CD4-positive, alpha-beta T cell treated with Interferon gamma for 1 hour (primary cell): Measurements from ENCODE around the gene ADAP2.
A peak's percentile ranks its signal among the peaks of the same experiment; 100 is the strongest.
"Not testable (repeated sequence)": the region's sequence is repeated elsewhere in the genome, so short reads cannot be mapped to it uniquely, and the experiment has no call there.

Experiments
- DNase-seq: peaks from one replicate; pipeline ENCODE4 v3.0.0-alpha.2; 2020

The ADAP2 gene

DNA sequence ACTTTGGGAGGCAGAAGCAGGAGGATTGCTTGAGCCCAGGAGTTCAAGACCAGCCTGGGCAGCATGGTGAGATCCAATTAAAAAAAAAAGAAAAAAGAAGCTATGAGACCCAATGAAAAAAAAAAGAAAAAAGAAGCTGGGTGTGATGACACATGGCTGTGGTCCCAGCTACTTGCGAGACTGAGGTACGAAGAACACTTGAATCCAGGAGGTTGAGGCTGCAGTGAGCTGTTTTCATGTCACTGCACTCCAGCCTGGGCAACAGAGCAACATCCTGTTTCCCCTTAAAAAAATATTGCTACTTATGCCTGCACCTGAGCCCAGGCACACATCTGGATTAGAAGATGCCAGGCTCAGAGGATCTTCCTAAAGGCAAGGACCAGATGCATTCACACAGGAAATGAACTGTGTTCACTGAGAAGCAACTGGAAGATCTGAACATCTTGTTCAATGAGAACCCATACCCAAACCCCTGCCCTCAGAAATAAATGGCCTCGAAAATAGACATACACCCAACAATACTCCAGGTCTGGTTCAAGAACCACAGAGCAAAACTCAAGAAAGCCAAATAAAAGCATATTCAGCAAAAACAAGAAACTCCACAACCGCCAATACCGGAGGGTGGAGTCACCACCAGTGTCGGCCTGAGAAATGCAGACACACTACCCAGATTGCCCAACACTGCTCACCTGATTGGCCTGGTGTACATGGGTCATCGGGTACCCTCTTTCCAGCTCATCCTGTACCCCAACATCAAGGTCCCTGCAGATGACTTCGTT lies 53.5 kb downstream of the ADAP2 start:
- DNase-seq = no peak

DNA sequence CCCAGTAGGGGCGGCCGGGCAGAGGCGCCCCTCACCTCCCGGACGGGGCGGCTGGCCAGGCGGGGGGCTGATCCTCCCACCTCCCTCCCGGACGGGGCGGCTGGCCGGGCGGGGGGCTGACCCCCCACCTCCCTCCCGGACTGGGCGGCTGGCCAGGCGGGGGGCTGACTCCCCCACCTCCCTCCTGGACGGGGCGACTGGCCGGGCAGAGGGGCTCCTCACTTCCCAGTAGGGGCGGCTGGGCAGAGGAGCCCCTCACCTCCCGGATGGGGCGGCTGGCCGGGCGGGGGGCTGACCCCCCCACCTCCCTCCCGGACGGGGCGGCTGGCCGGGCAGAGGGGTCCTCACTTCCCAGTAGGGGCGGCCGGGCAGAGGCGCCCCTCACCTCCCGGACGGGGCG lies 58.2 kb downstream of the ADAP2 start:
- DNase-seq = not testable (repeated sequence)

DNA sequence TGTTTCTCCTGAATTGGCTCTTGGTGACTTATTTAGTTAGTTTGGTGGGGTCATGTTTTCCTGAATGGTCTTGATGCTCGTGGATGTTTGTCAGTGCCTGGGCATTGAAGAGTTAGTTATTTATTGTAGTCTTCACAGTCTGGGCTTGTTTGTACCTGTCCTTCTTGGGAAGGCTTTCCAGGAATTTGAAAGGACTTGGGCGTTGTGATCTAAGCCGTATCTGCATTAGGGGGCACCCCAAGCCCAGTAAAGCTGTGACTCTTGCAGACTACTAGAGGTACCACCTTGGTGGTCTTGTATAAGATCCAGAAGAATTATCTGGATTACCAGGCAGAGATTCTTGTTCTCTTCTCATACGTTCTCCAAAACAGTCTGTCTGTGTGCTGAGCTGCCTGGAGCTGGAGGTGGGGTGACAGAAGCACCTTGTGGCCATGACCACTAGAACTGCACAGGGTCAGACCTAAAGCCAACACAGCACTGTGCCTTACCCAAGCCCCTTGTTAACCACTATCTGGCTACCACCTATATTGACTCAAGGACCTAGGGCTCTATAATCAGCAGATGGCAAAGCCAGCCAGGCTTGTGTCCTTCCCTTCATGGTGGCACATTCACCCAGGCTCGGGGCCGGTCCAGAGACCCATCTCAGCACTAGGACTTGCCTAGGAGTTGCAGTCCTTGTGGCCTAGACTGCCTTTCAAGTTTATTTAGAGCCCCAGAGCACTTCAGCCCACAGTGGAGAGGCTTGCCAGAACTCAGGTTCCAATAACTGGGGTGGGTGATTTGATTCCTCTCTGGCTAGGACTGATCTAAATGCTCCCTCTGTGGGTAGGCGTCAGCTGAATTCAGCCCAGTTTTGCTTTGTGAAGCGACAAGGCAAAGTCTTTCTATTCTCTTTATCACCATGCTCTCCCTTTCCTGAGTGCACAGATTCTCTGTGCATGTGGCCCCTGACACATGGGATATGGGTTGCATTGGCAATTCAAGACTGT lies 60.1 kb downstream of the ADAP2 start:
- no peak for DNase-seq

DNA sequence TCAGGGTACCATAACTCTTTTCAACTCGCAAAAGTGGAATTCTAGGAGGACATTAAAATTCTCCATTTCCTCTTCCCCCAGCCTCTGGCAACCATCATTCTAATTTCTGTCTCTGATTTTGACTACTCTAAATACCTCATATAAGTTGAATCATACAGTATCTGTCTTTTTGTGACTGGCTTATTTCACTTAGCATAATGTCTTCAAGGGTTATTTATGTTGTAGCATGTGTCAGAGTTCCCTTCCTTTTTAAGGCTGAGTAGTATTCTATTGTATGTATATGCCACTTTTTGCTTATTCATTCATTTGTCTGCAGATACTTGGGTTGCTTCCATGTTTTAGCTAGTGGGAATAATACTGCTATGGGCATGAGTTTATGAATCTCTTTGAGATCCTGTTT lies 61.1 kb downstream of the ADAP2 start:
- DNase-seq = no peak

DNA sequence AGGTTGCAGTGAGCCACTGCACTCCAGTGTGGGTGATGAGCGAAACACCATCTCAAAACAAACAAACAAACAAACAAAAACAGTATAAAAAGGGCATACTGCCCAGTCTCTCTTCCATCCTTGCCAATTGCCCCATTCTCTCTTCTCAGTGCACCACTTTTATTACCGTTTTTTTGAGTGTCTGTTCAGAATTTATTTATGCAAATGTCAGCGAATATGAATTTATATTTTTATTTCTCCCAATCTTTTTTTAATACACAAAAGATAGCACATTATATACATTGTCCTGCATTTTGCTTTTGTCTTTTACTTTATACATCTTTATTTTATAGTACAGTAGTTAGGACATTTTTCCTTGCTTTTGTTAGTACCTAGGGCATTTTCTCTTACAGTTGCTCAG lies 68.7 kb downstream of the ADAP2 start:
- no peak for DNase-seq

DNA sequence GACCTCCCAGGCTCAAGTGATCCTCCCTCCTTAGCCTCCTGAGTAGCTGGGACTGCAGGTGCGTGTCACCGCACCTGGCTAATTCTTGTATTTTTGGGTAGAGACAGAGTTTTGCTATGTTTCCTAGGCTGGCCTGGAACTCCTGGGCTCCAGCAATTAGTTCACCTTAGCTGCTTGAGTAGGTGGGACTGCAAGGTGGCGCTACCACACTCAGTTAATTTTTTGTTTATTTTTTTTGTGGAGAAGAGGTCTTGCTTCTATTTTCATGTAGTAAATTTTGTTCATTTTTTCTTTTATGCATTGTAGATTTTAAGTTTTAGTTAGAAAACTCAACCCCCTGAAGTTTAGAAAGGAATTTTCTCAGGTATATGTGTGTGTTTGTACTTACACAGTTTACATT lies 70.8 kb downstream of the ADAP2 start:
- DNase-seq = no peak

DNA sequence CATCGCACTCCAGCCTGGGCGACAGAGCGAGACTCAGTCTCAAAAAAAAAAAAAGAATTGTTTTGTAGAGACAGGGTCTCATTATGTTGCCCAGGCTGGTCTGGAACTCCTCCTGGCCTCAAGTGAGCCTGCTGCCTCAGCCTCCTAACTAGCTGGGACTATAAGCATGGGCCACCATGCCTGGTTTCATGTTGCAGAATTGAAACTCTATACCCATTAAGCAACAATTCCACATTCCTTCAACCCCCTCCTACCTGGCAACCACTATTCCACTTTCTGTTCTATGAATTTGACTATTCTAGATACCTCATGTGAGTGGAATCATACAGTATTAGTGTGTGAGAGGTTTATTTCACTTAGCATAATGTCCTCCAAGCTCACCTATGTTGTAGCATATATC lies 73.6 kb downstream of the ADAP2 start:
- no peak for DNase-seq

DNA sequence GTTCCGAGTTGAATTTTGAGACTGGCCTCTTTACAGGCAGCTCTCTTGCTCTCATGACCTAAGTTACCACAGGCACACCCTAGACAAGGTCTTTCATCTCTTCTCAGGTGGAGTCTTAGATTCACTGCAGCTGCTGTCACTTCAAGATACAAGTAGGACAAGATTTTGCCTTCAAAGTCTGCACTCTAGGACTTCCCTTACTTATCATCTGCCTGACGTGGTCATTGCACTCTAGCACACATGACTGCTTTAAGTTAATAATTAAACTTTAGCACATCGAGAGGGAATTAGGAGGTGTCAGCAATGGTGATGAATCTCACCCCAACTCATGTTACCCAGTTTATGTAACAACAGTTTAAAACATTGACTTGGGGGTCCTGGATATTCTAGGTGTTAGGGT lies 74.7 kb downstream of the ADAP2 start:
- no peak for DNase-seq

DNA sequence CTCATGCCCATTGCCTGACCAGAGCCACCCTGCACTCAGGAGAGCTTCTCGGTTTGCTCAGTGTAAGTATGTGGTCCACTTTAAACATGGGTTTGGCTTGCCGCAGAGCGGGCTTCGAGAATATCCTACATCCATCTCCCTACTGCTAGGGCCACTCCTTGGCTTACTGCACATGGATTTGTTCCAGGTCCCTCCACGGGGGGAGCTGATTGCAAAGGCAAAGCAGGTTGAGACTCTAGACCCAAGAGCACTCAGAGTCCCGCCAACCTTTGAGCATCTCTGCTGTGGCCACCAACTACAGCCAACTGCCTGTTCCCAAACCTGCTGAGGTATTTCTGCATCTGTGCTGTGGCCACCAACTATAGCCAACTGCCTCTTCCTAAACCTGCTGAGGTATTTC lies 75.5 kb downstream of the ADAP2 start:
- DNase-seq = no peak

DNA sequence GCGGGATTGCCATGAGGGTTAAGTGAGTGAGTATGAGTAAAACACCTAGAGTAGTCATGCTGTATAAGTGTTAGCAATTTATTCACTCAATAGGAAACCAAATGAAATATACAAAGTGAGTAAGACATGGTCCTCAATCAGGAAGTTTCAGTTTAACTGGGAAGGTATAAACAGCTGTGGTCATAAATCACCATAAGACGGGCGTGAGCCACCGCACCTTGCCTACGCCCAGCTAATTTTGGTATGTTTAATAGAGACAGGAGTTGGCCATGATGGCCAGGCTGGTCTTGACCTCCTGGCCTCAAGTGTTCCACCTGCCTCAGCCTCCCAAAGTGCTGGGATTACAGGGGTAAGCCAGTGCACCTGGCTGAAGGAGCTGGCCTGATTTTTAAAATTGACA lies 76.1 kb downstream of the ADAP2 start:
- no peak for DNase-seq

DNA sequence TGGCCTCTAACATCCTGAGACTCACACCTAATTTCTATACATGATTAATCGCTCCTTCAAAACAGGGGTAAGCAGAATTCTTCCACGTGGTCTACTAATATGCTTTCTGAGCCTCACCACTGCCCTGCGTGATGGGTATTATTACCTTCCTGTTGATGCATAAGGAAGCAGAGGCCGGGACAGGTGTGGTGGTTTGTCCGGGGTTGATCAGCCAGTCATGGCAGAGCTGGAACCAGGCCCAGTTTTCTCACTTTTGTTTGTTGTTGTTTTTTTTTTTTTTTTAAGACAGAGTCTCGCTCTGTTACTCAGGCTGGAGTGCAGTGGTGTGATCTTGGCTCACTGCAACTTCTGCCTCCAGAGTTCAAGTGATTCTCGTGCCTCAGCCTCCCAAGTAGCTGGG lies 80.3 kb downstream of the ADAP2 start:
- no peak for DNase-seq

DNA sequence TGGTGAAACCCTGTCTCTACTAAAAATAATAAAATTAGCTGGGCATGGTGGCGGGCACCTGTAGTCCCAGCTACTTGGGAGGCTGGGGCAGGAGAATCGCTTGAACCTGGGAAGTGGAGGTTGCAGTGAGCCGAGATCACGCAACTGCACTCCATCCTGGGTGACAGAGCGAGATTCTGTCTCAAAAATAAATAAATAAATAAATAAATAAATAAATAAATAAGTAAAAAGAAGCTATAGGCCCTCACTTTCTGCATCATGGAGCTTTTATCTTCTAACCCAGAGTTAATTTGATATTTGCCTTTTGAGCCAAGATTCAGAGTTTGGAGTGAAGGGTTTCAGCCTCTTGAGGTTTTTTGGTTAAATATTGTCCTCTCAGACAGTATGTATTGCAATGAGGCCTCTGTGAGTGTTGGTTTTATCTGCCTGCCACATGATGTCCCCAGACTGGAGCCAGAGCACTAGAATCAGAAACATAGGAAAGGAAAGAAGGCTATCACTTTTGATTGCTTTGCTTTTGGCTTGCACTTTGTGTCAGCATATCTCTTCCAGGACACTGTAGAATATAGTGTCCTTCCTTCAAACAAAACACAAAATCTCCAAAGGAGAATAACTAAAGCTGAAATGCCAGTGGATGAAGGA lies 81.6 kb downstream of the ADAP2 start:
- no peak for DNase-seq

DNA sequence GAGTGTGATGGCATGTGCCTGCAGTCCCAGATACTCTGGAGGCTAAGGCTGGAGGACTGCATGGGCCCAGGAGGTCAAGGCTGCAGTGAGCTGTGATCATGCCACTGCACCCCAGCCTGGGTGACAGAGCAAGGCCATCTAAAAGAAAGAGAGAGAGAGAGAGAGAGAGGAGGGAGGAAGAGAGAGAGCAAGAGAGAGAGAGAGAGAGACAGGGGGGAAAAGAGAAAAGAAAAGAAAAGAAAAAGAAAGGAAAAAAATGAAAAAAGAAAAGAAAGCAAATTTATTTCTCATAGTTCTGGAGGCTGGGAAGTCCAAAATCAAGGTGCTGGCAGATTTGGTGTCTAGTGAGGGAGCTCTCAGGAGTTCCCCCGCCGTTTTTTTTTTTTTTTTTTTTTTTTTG lies 82.4 kb downstream of the ADAP2 start:
- DNase-seq = no peak

DNA sequence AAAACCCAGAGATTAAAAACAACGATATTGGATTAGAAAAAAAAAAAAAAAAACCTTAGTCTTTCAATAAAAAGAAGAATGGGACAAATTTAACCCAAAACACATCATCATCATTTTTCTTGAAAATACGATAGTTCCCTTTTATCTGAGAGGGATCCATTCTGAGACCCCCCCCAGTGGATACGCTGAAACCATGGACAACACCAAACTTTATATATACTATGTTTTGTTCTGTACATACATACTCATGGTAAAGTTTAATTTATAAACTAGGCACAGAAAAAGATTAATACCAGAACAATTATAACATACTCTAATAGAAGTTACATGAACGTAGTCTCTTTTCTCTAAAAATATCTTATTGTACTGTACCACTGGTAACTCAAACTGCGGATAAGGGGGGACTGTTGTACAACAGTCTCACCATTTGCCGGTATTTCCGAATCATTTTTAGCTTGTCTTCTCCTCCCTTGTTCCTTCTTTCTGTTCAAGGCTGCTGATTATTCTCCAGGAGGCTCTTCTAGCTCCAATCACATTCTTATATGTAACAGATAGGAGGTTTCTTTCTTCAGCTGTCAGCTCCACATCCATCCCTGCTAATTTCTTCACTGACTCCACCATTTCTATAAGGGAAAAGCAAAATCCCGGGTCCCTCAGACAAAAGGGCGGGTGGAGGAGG lies 86.1 kb downstream of the ADAP2 start:
- no peak for DNase-seq

DNA sequence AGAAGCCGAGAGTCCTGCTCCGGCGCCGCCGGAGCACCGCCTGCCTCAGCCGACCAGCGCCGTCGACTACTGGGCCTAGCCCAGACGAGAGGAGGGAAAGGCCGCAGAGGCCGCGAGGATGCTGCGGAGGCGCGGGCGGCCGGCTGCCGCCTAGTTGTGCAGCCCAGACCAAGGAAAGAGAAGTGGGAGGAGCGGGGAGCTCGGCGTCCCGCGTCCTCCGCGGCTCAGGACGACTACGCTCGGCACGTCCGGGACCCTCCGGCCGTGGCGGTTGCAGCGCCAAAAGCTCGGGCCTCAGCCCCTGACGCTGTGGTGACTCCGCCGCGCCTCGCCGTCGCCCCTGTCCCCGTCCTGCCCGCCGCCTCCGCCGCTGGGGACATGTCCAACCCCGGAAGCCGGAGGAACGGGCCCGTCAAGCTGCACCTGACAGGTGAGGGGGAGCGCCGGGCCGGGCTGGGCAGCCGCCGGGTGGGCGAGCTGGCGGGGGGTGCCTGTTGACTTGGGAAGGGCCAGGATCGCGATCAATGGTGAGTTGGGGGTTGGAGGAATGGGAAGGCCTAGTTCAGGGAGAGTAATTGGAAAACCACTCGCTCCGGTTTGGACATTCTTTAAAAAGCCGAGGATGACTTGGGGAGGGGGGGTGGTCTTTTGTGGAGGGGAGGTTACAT lies 86.8 kb downstream of the ADAP2 start:
- peak; percentile 37 for DNase-seq
